ENCODE results near the gene TBX21.

DNA sequence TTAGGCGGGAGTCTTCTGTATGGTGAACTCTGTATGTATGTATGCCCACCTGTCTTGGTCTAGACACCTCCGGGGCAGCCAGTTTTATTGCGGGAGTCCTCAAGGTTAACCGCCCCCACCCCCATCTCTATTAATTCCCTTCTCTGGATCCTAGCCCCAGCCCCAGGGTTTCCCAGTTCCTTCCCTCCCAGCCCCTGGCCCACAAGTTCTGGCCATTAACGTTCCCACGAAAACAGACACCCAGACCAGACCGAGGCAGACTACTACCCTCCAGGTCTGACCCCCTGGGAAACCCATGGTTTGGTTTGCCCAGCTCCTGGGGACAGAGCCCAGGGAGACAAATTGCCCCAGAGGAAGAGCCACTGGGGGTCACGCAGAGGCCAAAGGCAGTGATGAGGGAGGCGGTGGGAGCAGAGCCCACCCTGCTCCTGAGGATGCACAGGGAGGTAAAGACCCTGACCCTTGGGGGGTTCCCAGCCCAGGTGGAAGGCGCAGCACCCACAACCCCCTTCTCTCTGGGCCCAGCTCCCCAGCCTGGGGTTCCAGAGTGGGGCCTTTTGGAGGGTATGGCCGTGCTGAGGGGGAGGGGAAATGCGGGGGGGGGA lies 30.5 kb upstream of the TBX21 start:
- TF ChIP-seq, protein P1, sequence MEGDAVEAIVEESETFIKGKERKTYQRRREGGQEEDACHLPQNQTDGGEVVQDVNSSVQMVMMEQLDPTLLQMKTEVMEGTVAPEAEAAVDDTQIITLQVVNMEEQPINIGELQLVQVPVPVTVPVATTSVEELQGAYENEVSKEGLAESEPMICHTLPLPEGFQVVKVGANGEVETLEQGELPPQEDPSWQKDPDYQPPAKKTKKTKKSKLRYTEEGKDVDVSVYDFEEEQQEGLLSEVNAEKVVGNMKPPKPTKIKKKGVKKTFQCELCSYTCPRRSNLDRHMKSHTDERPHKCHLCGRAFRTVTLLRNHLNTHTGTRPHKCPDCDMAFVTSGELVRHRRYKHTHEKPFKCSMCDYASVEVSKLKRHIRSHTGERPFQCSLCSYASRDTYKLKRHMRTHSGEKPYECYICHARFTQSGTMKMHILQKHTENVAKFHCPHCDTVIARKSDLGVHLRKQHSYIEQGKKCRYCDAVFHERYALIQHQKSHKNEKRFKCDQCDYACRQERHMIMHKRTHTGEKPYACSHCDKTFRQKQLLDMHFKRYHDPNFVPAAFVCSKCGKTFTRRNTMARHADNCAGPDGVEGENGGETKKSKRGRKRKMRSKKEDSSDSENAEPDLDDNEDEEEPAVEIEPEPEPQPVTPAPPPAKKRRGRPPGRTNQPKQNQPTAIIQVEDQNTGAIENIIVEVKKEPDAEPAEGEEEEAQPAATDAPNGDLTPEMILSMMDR (conservative IDR thresholded peaks at IDR 0.05 in 1 of 2, IDR thresholded peaks at IDR 0.05 in 1 of 2; ENCODE audit: extremely low read depth in 1 of 2, insufficient read depth in 1 of 2, low read depth in 1 of 2, low read length in 2 of 2) = no peak
- TF ChIP-seq EZH2 (IDR thresholded peaks at IDR 0.05; ENCODE audit: borderline replicate concordance, low read length) = no peak
